GM23338 (cell line): ENCODE results near the gene MORC1. TPM values are rescaled to one million over a fixed set of nuclear protein-coding genes. Genes with fewer than 3 reads are reported as not detected.

Source experiments
- ATAC-seq: fragments of 200-7000 bp; cut with Tn5 transposase; 3 replicates; pipeline ENCODE4 v1.9.1; 2020
- DNase-seq: peaks from one replicate; pipeline ENCODE4 v3.0.0-alpha.2; 2015; ENCODE audit warnings: low spot score
- H2AFZ ChIP-seq: fragments of 200-600 bp; sonication (generic); 2 replicates; pipeline ENCODE4 v1.8.0; 2016; ENCODE audit warnings: antibody characterized with exemption, mild to moderate bottlenecking, moderate library complexity
- H3F3A ChIP-seq: fragments of 200-600 bp; sonication (generic); replicated peaks from 2 replicates; pipeline ENCODE4 v1.8.0; 2017; ENCODE audit warnings: antibody characterized with exemption, mixed run types, low read depth
- H3K27ac ChIP-seq: fragments of 200-600 bp; sonication (generic); 2 replicates; pipeline ENCODE4 v1.6.1; 2016; ENCODE audit warnings: low read depth
- H3K27me3 ChIP-seq: fragments of 200-600 bp; sonication (generic); 2 replicates; pipeline ENCODE4 v1.8.0; 2016; ENCODE audit warnings: mild to moderate bottlenecking, mixed run types, moderate library complexity; ENCODE audit not compliant: insufficient read depth
- H3K36me3 ChIP-seq: fragments of 200-600 bp; sonication (generic); 2 replicates; pipeline ENCODE4 v1.8.0; 2016; ENCODE audit warnings: mild to moderate bottlenecking; ENCODE audit not compliant: insufficient read depth
- H3K4me1 ChIP-seq: fragments of 200-600 bp; sonication (generic); 2 replicates; pipeline ENCODE4 v1.8.0; 2016; ENCODE audit warnings: mild to moderate bottlenecking, moderate library complexity; ENCODE audit not compliant: insufficient read depth
- H3K4me2 ChIP-seq: fragments of 200-600 bp; sonication (generic); 2 replicates; pipeline ENCODE4 v1.7.1; 2017; ENCODE audit warnings: mixed run types
- H3K4me3 ChIP-seq: fragments of 200-600 bp; sonication (generic); 2 replicates; pipeline ENCODE4 v1.6.1; 2016; ENCODE audit warnings: mixed run types
- H3K79me2 ChIP-seq: fragments of 200-600 bp; sonication (generic); replicated peaks from 2 replicates; pipeline ENCODE4 v1.8.0; 2017; ENCODE audit warnings: mild to moderate bottlenecking; ENCODE audit not compliant: insufficient read depth
- H3K9me2 ChIP-seq: fragments of 200-600 bp; sonication (generic); 2 replicates; pipeline ENCODE4 v1.8.0; 2017; ENCODE audit not compliant: insufficient read depth
- H4K20me1 ChIP-seq: fragments of 200-600 bp; sonication (generic); replicated peaks from 2 replicates; pipeline ENCODE4 v1.8.0; 2017; ENCODE audit warnings: mild to moderate bottlenecking; ENCODE audit not compliant: insufficient read depth
- H3K27ac Mint-ChIP-seq: 2 replicates; pipeline ENCODE4 v1.8.0; 2020; ENCODE audit warnings: inconsistent platforms, mild to moderate bottlenecking, moderate library complexity, mixed read lengths
- H3K27me3 Mint-ChIP-seq: 3 replicates; pipeline ENCODE4 v1.8.0; 2022; ENCODE audit warnings: low read depth, mild to moderate bottlenecking, moderate library complexity, mixed read lengths, inconsistent platforms; ENCODE audit not compliant: insufficient read depth, poor library complexity
- H3K36me3 Mint-ChIP-seq: 3 replicates; pipeline ENCODE4 v1.8.0; 2021; ENCODE audit warnings: low read depth, mild to moderate bottlenecking, inconsistent platforms, moderate library complexity, mixed read lengths
- H3K4me1 Mint-ChIP-seq: 3 replicates; pipeline ENCODE4 v1.8.0; 2020; ENCODE audit warnings: mild to moderate bottlenecking, inconsistent platforms, mixed read lengths
- H3K4me3 Mint-ChIP-seq: 3 replicates; pipeline ENCODE4 v1.8.0; 2021; ENCODE audit warnings: moderate library complexity, mild to moderate bottlenecking, inconsistent platforms, mixed read lengths
- H3K9me3 Mint-ChIP-seq: 3 replicates; pipeline ENCODE4 v1.8.0; 2020; ENCODE audit warnings: moderate library complexity, mild to moderate bottlenecking, inconsistent platforms, mixed read lengths
- CREB1 ChIP-seq: fragments of 250-450 bp; sonication (Bioruptor Pico); IDR thresholded peaks from 2 replicates; pipeline ENCODE4 v1.5.0; 2020; ENCODE audit warnings: low read depth, mild to moderate bottlenecking, moderate library complexity
- CTCF ChIP-seq, 2 experiments: fragments of 200-600 bp in 1 of 2; sonication (generic) in 1 of 2; conservative IDR thresholded peaks; 2 replicates each; pipeline versions ENCODE4 v1.5.1 to v1.6.1; 2016 to 2017; ENCODE audit warnings: antibody characterized with exemption in 2 of 2, low read depth in 2 of 2, mild to moderate bottlenecking in 2 of 2, moderate library complexity in 1 of 2
- ETS1 ChIP-seq: IDR thresholded peaks from 2 replicates; pipeline ENCODE4 v1.6.1; 2016; ENCODE audit warnings: antibody characterized with exemption
- EZH2 ChIP-seq: fragments of 200-600 bp; sonication (generic); IDR thresholded peaks from one replicate; pipeline ENCODE4 v1.8.0; 2017; ENCODE audit warnings: antibody characterized with exemption, mild to moderate bottlenecking, low read depth; ENCODE audit not compliant: unreplicated experiment
- JUNB ChIP-seq: IDR thresholded peaks from one replicate; pipeline ENCODE4 v1.6.1; 2016; ENCODE audit warnings: antibody characterized with exemption; ENCODE audit not compliant: unreplicated experiment
- NANOG ChIP-seq: IDR thresholded peaks from 2 replicates; pipeline ENCODE4 v1.6.1; 2016; ENCODE audit warnings: antibody characterized with exemption, borderline replicate concordance
- POLR2AphosphoS5 ChIP-seq: IDR thresholded peaks from 2 replicates; pipeline ENCODE4 v1.6.1; 2016; ENCODE audit warnings: antibody characterized with exemption, low read depth
- STAT1 ChIP-seq: IDR thresholded peaks from one replicate; pipeline ENCODE4 v1.6.1; 2016; ENCODE audit warnings: antibody characterized with exemption; ENCODE audit not compliant: unreplicated experiment
- ZNF114 ChIP-seq: fragments of 250-450 bp; sonication (Bioruptor Pico); IDR thresholded peaks from 2 replicates; pipeline ENCODE4 v1.5.0; 2020; ENCODE audit warnings: mild to moderate bottlenecking, moderate library complexity
- ZNF331 ChIP-seq: fragments of 250-450 bp; sonication (Bioruptor Pico); IDR thresholded peaks from 2 replicates; pipeline ENCODE4 v1.5.0; 2020; ENCODE audit warnings: low read depth, mild to moderate bottlenecking, moderate library complexity
- ZNF462 ChIP-seq: fragments of 250-450 bp; sonication (Bioruptor Pico); IDR thresholded peaks from 2 replicates; pipeline ENCODE4 v1.5.0; 2020; ENCODE audit warnings: mild to moderate bottlenecking, moderate library complexity
- polyA plus RNA-seq: library from polyadenylated mRNA; unstranded; fragments of >200 nt; fragmentation: Nextera tagmentation; extraction: Ambion mirVana; gene quantifications from 2 replicates; pipeline ENCODE4 v1.2.1, GENCODE V29; 2016
- total RNA-seq: library from RNA; depleted of rRNA; stranded (reverse); fragments of >200 nt; shearing (Covaris generic); gene quantifications from 2 replicates; pipeline ENCODE4 v1.2.3, GENCODE V29; 2014
- TF ChIP-seq, protein P1 (sequence below): IDR thresholded peaks from one replicate; pipeline ENCODE4 v1.6.1; 2018; ENCODE audit warnings: antibody characterized with exemption; ENCODE audit not compliant: unreplicated experiment

The MORC1 gene
- total and polyA plus RNA-seq, 2 experiments from 2014 or later: not detected

- no peaks in the 10 kb centered on the region for H3K36me3 ChIP-seq
- H2AFZ ChIP-seq: peak overlapping the region; percentile 72; the same call in 1 of the 2 replicates
- no peaks in the 10 kb centered on the region for H4K20me1 ChIP-seq
- no peaks in the 10 kb centered on the region for H3K36me3 Mint-ChIP-seq
- DNase-seq (no peak), ATAC-seq (no peak)
- no peak overlapping the region for H3K4me2 ChIP-seq
- H3K27me3 ChIP-seq: no peaks in the 10 kb centered on the region
- H3K27ac Mint-ChIP-seq: no peak overlapping the region
- no peaks in the 10 kb centered on the region; the same call in 2 of the 3 replicates for H3K4me1 Mint-ChIP-seq
- no peak overlapping the region for H3K4me3 ChIP-seq
- H3K27ac ChIP-seq: no peak overlapping the region
- no peak for TF ChIP-seq ETS1
- TF ChIP-seq, protein P1, sequence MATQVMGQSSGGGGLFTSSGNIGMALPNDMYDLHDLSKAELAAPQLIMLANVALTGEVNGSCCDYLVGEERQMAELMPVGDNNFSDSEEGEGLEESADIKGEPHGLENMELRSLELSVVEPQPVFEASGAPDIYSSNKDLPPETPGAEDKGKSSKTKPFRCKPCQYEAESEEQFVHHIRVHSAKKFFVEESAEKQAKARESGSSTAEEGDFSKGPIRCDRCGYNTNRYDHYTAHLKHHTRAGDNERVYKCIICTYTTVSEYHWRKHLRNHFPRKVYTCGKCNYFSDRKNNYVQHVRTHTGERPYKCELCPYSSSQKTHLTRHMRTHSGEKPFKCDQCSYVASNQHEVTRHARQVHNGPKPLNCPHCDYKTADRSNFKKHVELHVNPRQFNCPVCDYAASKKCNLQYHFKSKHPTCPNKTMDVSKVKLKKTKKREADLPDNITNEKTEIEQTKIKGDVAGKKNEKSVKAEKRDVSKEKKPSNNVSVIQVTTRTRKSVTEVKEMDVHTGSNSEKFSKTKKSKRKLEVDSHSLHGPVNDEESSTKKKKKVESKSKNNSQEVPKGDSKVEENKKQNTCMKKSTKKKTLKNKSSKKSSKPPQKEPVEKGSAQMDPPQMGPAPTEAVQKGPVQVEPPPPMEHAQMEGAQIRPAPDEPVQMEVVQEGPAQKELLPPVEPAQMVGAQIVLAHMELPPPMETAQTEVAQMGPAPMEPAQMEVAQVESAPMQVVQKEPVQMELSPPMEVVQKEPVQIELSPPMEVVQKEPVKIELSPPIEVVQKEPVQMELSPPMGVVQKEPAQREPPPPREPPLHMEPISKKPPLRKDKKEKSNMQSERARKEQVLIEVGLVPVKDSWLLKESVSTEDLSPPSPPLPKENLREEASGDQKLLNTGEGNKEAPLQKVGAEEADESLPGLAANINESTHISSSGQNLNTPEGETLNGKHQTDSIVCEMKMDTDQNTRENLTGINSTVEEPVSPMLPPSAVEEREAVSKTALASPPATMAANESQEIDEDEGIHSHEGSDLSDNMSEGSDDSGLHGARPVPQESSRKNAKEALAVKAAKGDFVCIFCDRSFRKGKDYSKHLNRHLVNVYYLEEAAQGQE: no peak
- TF ChIP-seq EZH2: no peak
- no peak for TF ChIP-seq STAT1
- no peak for TF ChIP-seq POLR2AphosphoS5
- no peak for TF ChIP-seq ZNF331
- no peak for TF ChIP-seq JUNB
- no peak for TF ChIP-seq NANOG
- no peak for TF ChIP-seq CREB1 (CRISPR knock-in tag)
- no peak for TF ChIP-seq CTCF (conservative IDR thresholded peaks at IDR 0.05; ENCODE audit: low read depth in 2 of 2)
- TF ChIP-seq ZNF114 (CRISPR knock-in tag): no peak
- TF ChIP-seq ZNF462 (CRISPR knock-in tag): no peak
- no peak overlapping the region for H3K4me3 Mint-ChIP-seq
- no peaks in the 10 kb centered on the region for H3K9me2 ChIP-seq
- H3K79me2 ChIP-seq: no peaks in the 10 kb centered on the region
- H3F3A ChIP-seq: no peaks in the 10 kb centered on the region
- H3K4me1 ChIP-seq: no peaks in the 10 kb centered on the region
- no peaks in the 10 kb centered on the region for H3K27me3 Mint-ChIP-seq
- no peaks in the 10 kb centered on the region for H3K9me3 Mint-ChIP-seq
Measured at GRCh38 chr3:108947855-108948254, 170.1 kb downstream of the MORC1 start.
